ENCODE results near the gene VAC14.

Gene VAC14

GRCh38 chr16:70764632-70765031 lies 36.3 kb downstream of the VAC14 start:
- DNase-seq (ENCODE audit: low read depth): no peak

DNA sequence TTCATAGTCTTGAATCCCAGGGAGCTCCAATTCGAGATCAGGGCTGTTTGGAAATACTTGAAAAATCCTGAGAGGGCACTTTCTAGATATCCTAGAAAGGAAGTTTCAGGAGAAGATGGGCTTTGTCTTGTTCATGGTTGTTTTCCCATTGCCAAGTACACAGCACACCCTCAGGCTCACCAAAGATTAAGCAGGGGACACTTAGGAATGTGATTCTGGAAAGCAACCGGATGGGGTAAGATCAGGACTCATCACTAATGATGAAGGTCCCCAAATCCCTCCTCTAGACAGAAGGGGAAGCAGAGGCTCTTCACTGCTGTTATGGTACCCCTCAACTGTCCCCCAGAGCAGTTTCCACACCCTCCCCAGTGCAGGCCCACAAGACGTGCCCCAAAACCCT lies 40.7 kb downstream of the VAC14 start:
- no peak for DNase-seq (ENCODE audit: low read depth)

DNA sequence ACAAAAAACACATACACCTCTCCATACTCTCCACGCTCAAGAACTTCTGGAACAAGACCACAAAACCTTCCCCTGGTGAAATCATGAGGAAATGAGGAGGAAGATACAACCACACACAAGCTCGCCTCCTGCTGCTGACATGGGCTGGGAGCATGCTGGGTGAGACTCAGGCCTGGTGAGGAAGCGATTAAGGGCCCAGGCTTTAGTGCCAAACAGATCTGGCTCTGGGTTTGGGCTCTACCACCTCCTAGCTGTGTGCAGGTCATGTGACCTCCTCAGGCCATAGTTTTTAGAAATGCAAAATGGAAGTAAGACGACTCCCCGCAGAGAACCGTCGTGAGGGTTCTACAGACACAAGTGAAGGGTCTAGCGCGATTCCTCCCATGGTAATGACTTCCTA lies 41.3 kb downstream of the VAC14 start:
- no peak for DNase-seq (ENCODE audit: low read depth)

GRCh38 chr16:70758786-70759185 lies 42.2 kb downstream of the VAC14 start:
- no peak for DNase-seq (ENCODE audit: low read depth)

GRCh38 chr16:70757183-70757582 lies 43.8 kb downstream of the VAC14 start:
- no peak for DNase-seq (ENCODE audit: low read depth)

DNA sequence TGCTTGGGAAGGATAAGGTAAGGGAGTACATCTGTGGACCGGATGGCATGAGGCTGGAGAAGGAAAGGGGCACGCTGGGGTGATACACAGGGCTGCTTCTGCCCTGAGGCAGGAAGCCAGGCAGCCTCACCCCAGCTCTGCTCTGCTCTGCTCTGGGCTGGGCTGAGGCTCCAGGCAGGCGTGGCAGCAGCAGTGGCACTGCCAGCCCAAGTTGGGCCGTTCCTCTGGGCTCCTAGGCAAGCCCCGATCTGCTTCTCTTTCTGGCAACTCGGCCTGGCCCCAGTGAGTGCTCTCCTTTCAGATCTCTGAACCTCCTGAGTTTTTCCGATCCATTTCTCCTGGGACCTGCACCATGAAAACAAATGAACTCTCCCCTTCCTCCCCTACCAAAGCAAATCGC lies 44.9 kb downstream of the VAC14 start:
- DNase-seq (ENCODE audit: low read depth): no peak

DNA sequence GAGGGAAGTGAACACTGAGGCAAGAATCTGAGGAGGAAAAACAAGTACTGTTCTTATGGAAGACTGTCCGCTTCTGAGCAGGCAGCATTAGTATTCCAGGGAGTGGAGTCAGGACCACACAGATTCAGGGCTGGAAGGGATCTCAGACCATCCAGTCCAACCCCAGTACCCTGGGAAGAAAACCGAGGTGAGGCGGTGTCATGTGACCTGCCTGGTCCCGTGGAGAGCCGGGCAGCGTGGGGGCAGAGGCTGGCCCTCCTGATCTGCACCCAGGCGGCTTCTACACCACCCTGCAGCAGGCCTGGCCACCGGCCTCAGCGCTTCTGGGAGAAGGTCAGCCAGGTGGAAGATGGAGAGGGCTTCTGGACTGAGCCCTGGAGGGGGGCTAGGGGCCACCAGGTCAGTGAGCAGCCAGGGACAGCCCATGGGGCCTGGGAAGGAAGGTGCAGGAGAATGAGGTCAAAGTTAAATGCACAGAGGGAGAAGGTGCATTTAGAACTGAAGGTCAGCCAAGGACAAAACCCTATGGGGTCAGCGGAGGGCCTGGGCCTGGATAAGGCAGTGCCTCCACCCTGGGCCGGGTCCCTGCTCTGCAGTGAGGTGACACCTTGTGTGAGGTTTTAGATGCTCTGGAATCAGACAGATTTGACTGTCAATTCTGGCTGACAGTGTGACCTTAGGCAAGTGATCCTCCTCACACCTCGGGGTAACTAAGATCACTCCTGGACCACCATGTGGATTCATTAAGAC lies 45.9 kb downstream of the VAC14 start:
- DNase-seq (ENCODE audit: low read depth): no peak

GRCh38 chr16:70754371-70754770 lies 46.6 kb downstream of the VAC14 start:
- DNase-seq (ENCODE audit: low read depth): no peak

GRCh38 chr16:70753694-70754325 lies 47.1 kb downstream of the VAC14 start:
- no peak for DNase-seq (ENCODE audit: low read depth)

DNA sequence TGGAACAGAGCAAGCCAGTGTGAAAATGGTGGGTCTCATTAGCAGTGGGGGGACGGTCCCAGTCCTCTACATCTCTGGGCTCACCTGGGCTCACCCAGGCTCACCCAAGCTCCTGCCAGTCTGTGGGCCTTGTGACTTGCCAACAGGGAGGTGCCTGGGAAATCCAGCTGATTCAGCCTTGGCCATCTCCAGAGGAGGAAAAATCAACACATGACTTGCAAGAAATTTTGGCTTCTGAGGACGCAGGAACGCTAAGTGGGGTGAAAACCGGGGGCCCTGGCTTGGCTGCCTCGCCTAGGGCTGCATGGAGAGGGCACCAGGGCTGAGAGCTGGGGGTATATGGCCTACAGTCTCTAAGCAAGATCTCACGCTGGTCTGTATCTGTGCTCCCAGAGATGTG lies 47.7 kb downstream of the VAC14 start:
- DNase-seq (ENCODE audit: low read depth): no peak

- DNase-seq (ENCODE audit: low read depth): no peak
Measured at GRCh38 chr16:70752426-70752825, 48.5 kb downstream of the VAC14 start.

GRCh38 chr16:70751593-70751992 lies 49.4 kb downstream of the VAC14 start:
- DNase-seq (ENCODE audit: low read depth): no peak

- DNase-seq (ENCODE audit: low read depth): no peak
Measured at GRCh38 chr16:70750893-70751467, 50.0 kb downstream of the VAC14 start.

DNA sequence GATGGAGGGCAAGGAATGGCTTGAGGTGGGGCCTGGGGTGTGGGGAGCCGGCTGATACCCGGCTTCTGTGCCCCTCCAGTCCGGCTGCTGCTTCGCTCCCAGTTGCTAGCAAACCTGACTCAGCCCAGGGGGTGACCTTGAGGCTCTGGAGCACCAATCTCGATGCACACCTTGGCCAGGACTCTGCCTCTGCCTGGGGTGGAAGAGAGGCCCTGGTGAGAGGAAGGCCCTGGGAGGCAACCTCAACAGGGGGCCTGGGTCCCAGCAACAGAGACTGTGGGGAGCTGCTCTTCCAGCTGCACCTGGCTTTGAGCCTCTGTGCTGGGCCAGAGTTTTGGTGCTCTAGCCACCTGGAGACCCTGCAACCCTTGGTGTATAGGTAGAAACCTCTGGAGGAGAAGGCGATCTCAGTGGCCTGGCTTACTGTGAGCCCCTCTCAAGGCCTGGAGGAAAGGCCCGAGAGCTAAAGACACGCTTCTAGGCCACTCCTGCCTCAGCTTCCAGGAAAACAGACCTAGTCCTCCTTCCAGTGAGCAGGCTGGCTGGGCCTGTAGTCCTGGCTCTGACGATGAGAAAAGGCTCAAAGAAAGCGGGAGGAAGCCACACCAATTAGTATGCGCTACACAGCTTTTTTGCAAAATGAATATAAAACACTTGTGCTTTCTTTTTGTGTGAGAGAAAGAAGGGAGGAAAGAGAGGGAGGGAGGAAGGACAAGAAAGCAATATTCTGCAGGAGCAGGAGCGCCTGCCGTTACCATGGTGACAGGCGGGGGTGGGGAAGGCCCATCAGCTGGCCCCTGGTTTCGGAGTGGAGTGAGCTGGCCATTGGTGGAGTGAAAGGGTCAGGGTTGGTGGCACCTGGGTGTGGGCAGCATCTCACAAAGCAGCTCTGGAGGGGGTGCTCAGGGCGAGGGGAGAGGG lies 51.0 kb downstream of the VAC14 start:
- no peak for DNase-seq (ENCODE audit: low read depth)

DNA sequence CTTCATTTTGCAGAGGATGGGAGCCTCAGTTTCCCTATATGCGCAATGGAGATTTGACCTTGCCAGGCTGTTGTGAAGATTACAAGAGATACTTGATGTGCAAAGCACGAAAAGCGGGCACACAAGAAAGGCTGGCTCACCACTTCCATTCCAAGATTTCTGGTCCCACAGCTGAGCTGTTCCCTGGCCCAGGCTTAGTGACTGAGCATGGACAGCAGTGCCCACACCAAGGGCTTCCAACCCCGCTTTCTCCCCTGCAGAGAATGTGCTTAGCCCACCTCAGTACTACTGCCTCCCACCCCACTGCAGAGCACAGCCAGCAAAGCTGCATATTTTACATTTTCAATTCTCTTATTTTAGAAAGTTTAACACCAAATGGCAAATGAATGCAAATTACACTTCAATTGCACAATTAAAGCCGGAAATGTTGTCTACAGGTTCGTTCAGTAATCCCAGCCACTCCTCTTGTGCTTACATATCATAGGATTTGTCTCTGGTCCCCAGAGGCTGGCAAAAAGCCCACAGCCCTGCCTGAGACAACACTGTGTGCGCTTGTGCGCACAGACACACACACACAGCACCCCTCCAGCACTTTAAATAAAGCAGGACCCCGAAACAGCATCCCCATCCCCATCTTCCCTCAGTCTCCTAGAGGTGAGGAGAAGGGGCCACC lies 51.8 kb downstream of the VAC14 start:
- DNase-seq (ENCODE audit: low read depth): no peak

DNA sequence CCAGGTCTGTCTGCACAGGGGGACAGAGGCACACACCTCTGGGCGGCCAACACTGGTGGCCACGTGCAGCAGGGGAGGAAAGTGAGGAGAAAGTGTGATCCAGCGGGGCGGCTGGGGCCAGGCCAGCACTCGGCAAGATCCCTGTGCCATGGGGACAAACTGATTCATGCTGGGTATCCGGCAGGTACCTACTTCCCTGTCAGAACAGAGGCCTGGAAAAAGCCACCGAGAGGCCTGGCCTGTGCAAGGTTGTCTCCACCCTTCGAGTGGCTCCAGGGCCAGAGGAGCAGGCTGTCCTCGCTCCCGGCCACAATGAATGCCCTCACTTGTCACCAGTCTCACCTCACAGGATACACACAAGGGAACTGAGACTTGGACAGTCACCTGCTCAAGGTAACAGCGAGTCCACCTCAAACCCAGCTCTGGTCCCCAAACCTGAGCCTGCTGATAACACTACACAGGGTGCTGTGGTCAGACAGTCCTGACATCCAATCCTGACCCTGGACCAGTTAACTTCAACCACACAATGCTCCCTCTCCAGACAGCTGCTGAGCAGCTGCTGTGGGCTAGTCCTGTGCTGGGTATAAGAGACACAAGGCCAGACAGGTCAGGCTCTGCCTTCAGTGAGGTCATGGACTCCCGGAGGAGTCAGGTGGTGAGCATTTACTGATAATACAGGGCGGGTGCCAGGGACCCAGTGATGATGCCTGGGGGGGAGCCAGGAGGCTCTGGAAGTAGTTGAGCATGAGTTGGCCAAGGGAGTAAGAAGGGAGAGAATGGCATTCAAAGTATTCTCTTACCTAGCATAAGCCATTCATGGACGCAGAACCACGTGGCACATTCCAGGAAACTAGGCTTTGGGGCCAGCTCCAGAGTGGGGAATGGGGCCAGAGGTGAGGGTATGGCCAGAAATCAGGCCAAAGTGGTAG lies 53.0 kb downstream of the VAC14 start:
- no peak for DNase-seq (ENCODE audit: low read depth)

GRCh38 chr16:70746708-70747424 lies 54.1 kb downstream of the VAC14 start:
- no peak for DNase-seq (ENCODE audit: low read depth)

DNA sequence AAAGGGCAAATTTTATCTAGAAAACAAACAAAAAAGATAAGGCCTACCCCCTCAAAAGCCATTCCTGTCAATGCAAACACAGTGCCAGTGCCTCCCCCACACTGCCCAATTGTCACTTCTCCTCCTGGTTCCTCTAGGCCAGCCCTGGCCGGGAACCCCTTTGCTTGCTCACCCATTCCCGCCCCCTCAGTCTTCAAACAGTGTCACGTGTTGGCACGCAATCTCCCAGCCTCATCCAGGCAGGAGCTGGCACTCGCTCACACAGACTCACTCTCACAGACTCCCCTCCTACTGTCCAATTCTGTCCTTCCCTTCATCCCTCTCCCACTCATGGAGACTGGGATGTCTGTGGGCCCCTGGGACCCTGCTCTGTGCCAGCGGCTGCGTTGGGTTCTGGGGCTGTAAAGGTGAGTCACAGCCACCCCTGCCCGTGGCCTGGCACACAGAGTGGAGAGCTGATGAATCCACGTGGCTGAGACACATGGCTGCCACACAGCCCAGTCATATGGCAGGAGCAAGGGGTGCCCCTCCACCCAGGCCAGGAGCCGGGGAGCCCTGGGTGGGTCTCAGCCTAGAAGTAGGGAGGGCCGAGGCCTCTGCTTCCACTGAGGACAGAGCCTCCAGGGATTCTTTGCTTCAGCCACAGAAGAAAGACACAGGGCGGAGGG lies 54.8 kb downstream of the VAC14 start:
- DNase-seq (ENCODE audit: low read depth): no peak

- no peak for DNase-seq (ENCODE audit: low read depth)
Measured at GRCh38 chr16:70745536-70746025, 55.4 kb downstream of the VAC14 start.
